GM23248 (cell line): ENCODE measurements around the gene PLEKHA4. TPM values are rescaled to one million over a fixed set of nuclear protein-coding genes. Genes with fewer than 3 reads are reported as not detected.

Source experiments
- DNase-seq: peaks from one replicate; pipeline ENCODE4 v3.0.0-alpha.2; 2015
- H2AFZ ChIP-seq: fragments of 200-600 bp; sonication (generic); 2 replicates; pipeline ENCODE4 v1.6.1; 2016; ENCODE audit warnings: antibody characterized with exemption
- H3F3A ChIP-seq: fragments of 200-600 bp; sonication (generic); 2 replicates; pipeline ENCODE4 v1.6.1; 2016; ENCODE audit warnings: mild to moderate bottlenecking, antibody characterized with exemption, mixed run types; ENCODE audit not compliant: insufficient read depth
- H3K27ac ChIP-seq: fragments of 200-600 bp; sonication (generic); 2 replicates; pipeline ENCODE4 v1.5.1; 2016; ENCODE audit warnings: mild to moderate bottlenecking
- H3K27me3 ChIP-seq: fragments of 200-600 bp; sonication (generic); replicated peaks from 2 replicates; pipeline ENCODE4 v1.6.1; 2016; ENCODE audit warnings: mild to moderate bottlenecking; ENCODE audit not compliant: insufficient read depth
- H3K36me3 ChIP-seq: fragments of 200-600 bp; sonication (generic); 2 replicates; pipeline ENCODE4 v1.6.1; 2016; ENCODE audit warnings: low read depth, mild to moderate bottlenecking
- H3K4me1 ChIP-seq: fragments of 200-600 bp; sonication (generic); 2 replicates; pipeline ENCODE4 v1.6.1; 2016; ENCODE audit warnings: mild to moderate bottlenecking; ENCODE audit not compliant: insufficient read depth
- H3K4me2 ChIP-seq: fragments of 200-600 bp; sonication (generic); one replicate; pipeline ENCODE4 v1.6.1; 2016; ENCODE audit warnings: mild to moderate bottlenecking; ENCODE audit not compliant: unreplicated experiment
- H3K4me3 ChIP-seq: fragments of 200-600 bp; sonication (generic); 2 replicates; pipeline ENCODE4 v1.5.1; 2016; ENCODE audit warnings: mild to moderate bottlenecking
- H3K79me2 ChIP-seq: fragments of 200-600 bp; sonication (generic); 2 replicates; pipeline ENCODE4 v1.6.1; 2016; ENCODE audit warnings: mild to moderate bottlenecking; ENCODE audit not compliant: insufficient read depth
- H3K9ac ChIP-seq: fragments of 200-600 bp; sonication (generic); 2 replicates; pipeline ENCODE4 v1.6.1; 2016; ENCODE audit warnings: mild to moderate bottlenecking
- H3K9me2 ChIP-seq: fragments of 200-600 bp; sonication (generic); 2 replicates; pipeline ENCODE4 v1.6.1; 2016; ENCODE audit warnings: mixed run types, mild to moderate bottlenecking, moderate library complexity; ENCODE audit not compliant: insufficient read depth
- H3K9me3 ChIP-seq: fragments of 200-600 bp; sonication (generic); one replicate; pipeline ENCODE4 v1.6.1; 2017; ENCODE audit warnings: low read depth
- H4K20me1 ChIP-seq: fragments of 200-600 bp; sonication (generic); 2 replicates; pipeline ENCODE4 v1.6.0; 2016; ENCODE audit not compliant: insufficient read depth
- EZH2 ChIP-seq: fragments of 200-600 bp; sonication (generic); IDR thresholded peaks from 2 replicates; pipeline ENCODE4 v1.6.1; 2018; ENCODE audit warnings: antibody characterized with exemption, mild to moderate bottlenecking; ENCODE audit not compliant: insufficient read depth, poor library complexity, severe bottlenecking
- EZH2phosphoT487 ChIP-seq: fragments of 200-600 bp; sonication (generic); IDR thresholded peaks from 2 replicates; pipeline ENCODE4 v1.6.1; 2018; ENCODE audit warnings: antibody characterized with exemption, moderate library complexity, mild to moderate bottlenecking, low read depth; ENCODE audit not compliant: insufficient read depth
- WGBS, 2 experiments: methylation state at CpG; one replicate each; pipeline ENCODE4 v1.1.6; 2015 to 2017; ENCODE audit warnings: low lambda C conversion rate in 2 of 2, low coverage in 1 of 2; ENCODE audit errors: missing lambda C conversion rate in 2 of 2; 5-methylcytosine and 5-hydroxymethylcytosine counted together
- in situ Hi-C: fragments of 300-500 bp; cut with MboI; formaldehyde crosslinking; loops from 2 replicates; pipeline ENCODE4 v1.15.0; 2020
- polyA plus RNA-seq: library from polyadenylated mRNA; unstranded; fragments of >200 nt; fragmentation: Nextera tagmentation; extraction: Ambion mirVana; gene quantifications from 2 replicates; pipeline ENCODE4 v1.2.1, GENCODE V29; 2016
- total RNA-seq: library from RNA; depleted of rRNA; stranded (reverse); fragments of >200 nt; shearing (Covaris generic); gene quantifications from 2 replicates; pipeline ENCODE4 v1.2.3, GENCODE V29; 2014

PLEKHA4 gene
- total and polyA plus RNA-seq, 2 experiments from 2014 or later: 12.3 to 19.4 TPM

GRCh38 chr19:48805452-48805851, 63.0 kb downstream of the PLEKHA4 start:
- H3K9ac ChIP-seq: no peak overlapping the region
- no peaks in the 10 kb centered on the region for H3K4me1 ChIP-seq
- no peaks in the 10 kb centered on the region for H3K9me3 ChIP-seq
- no peaks in the 10 kb centered on the region for H3K9me2 ChIP-seq
- no peaks in the 10 kb centered on the region for H3K27me3 ChIP-seq
- no peak for TF ChIP-seq EZH2phosphoT487
- TF ChIP-seq EZH2: no peak
- no peak overlapping the region for H3K4me2 ChIP-seq
- in situ Hi-C loops: no loop called here
- no peaks in the 10 kb centered on the region for H3K36me3 ChIP-seq
- no peak overlapping the region for H2AFZ ChIP-seq
- no peak for DNase-seq
- no peaks in the 10 kb centered on the region for H3F3A ChIP-seq
- no peaks in the 10 kb centered on the region for H3K79me2 ChIP-seq
- no peak overlapping the region for H3K27ac ChIP-seq
- H4K20me1 ChIP-seq: no peaks in the 10 kb centered on the region
- WGBS, 2 experiments: 87% methylated on average over 15 of the region's 15 CpGs; no CpG with 5 or more reads in 1 of the 2 experiments
- no peak overlapping the region for H3K4me3 ChIP-seq

- H2AFZ ChIP-seq: no peak overlapping the region
- WGBS, 2 experiments: 87 to 90% methylated on average over 8 of the region's 8 CpGs
These were observed 63.9 kb downstream of the PLEKHA4 start for GRCh38 chr19:48804496-48804895.

GRCh38 chr19:48802623-48803022, 65.8 kb downstream of the PLEKHA4 start:
- no peaks in the 10 kb centered on the region for H3K9me3 ChIP-seq
- H4K20me1 ChIP-seq: no peaks in the 10 kb centered on the region
- no peak for DNase-seq
- H3K4me1 ChIP-seq: no peaks in the 10 kb centered on the region
- H3K27ac ChIP-seq: no peak overlapping the region
- no peaks in the 10 kb centered on the region for H3K9me2 ChIP-seq
- H3K36me3 ChIP-seq: no peaks in the 10 kb centered on the region
- 85 to 91% methylated on average over 2 of the region's 2 CpGs for WGBS, 2 experiments
- H3K27me3 ChIP-seq: no peaks in the 10 kb centered on the region
- in situ Hi-C loops: no loop called here
- H2AFZ ChIP-seq: no peak overlapping the region
- no peak for TF ChIP-seq EZH2
- no peak for TF ChIP-seq EZH2phosphoT487
- no peak overlapping the region for H3K4me3 ChIP-seq
- H3K79me2 ChIP-seq: no peaks in the 10 kb centered on the region
- H3K9ac ChIP-seq: no peak overlapping the region
- H3F3A ChIP-seq: no peaks in the 10 kb centered on the region
- no peak overlapping the region for H3K4me2 ChIP-seq

More at GRCh38 chr19:48804496-48804895, 63.9 kb downstream of the PLEKHA4 start:
- Histone ChIP-seq H3K9ac (no peak overlapping the region), H3K36me3 (no peaks in the 10 kb centered on the region), H3K9me2 (no peaks in the 10 kb centered on the region), H3K9me3 (no peaks in the 10 kb centered on the region), H3K4me2 (no peak overlapping the region), H4K20me1 (no peaks in the 10 kb centered on the region), H3F3A (no peaks in the 10 kb centered on the region), H3K4me1 (no peaks in the 10 kb centered on the region), H3K27me3 (no peaks in the 10 kb centered on the region), H3K27ac (no peak overlapping the region), H3K79me2 (no peaks in the 10 kb centered on the region), H3K4me3 (no peak overlapping the region)
- TF ChIP-seq EZH2phosphoT487: no peak
- no peak for TF ChIP-seq EZH2
- DNase-seq: no peak
- in situ Hi-C loops: no loop called here

- in situ Hi-C loops: loop anchor here (10.0 kb wide), 1 partner anchor 175 kb away; no protein-coding TSS in a partner anchor
- H3K4me3 ChIP-seq: no peak overlapping the region
- H4K20me1 ChIP-seq: no peaks in the 10 kb centered on the region
- H3K27ac ChIP-seq: no peak overlapping the region
- no peak for DNase-seq
- no peak overlapping the region for H3K9ac ChIP-seq
- H3K4me2 ChIP-seq: no peak overlapping the region
- no peaks in the 10 kb centered on the region for H3K9me2 ChIP-seq
- H3K36me3 ChIP-seq: no peaks in the 10 kb centered on the region
- 90 to 91% methylated on average over 24 to 44 of the region's 44 CpGs for WGBS, 2 experiments
- no peaks in the 10 kb centered on the region for H3K79me2 ChIP-seq
- H3K4me1 ChIP-seq: no peaks in the 10 kb centered on the region
- H3F3A ChIP-seq: peaks cover 5% of the 10 kb centered on the region; the same call in 1 of the 2 replicates
- no peak overlapping the region for H2AFZ ChIP-seq
- TF ChIP-seq EZH2: no peak
- no peak for TF ChIP-seq EZH2phosphoT487
- H3K9me3 ChIP-seq: no peaks in the 10 kb centered on the region
- H3K27me3 ChIP-seq: no peaks in the 10 kb centered on the region
These were observed 68.8 kb downstream of the PLEKHA4 start for GRCh38 chr19:48799358-48800300.
